HG03159 (cell line): ENCODE measurements around the gene MYO18A.

Experiments
- ATAC-seq: cut with Tn5 transposase; IDR thresholded peaks from one replicate; pipeline ENCODE4 v1.9.1; 2021; ENCODE audit warnings: mild to moderate bottlenecking, moderate library complexity; ENCODE audit not compliant: unreplicated experiment

The MYO18A gene

DNA sequence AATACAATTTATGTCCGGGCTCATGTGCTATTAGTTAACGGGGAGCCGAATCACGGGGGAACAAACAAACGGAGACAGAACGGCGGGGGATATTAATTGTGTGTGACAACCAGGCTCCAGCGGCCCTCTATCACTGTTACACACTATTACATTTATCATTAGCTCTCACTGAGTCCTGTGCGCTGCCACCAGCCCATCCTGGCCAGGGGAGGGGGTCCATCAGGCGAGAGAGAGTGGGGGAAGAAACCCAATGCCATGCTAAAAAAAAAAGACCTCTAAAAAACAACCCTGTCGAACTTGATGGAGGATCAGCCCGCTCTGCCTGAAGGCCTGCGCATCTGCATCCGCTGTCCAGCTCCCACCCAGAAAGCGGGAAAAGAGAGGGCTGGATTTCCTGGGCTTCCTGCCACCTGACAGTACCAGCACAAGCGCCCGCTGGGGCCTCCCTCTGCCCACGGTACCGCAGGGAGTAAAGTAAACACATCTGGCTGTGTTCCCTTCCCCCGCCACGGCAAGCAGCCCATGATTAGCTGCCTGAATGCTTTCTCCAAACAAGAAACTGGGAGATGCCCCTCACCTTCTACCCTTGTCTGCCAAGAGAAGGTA is 95.6 kb downstream of the MYO18A start:
- ATAC-seq, result no peak

DNA sequence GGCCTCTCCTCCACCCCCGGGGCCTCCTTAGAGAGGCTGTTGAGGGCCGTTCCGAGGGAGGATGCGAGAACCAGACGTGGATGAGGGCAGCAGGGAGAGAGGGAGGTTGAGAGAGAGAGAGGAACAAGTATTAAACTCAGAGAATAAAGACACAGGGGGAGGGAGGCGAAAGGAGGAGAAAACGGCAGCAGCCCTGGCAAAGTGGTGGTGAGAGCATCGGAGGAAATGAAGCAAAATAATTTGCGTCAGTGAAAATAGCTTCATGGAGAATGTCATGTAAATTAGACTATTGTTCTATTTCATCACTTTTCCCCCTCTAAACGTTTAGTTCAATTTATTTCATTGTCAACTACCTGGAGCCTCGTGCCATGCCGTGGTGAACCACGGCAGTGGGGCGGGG is 99.2 kb downstream of the MYO18A start:
- no peak for ATAC-seq

DNA sequence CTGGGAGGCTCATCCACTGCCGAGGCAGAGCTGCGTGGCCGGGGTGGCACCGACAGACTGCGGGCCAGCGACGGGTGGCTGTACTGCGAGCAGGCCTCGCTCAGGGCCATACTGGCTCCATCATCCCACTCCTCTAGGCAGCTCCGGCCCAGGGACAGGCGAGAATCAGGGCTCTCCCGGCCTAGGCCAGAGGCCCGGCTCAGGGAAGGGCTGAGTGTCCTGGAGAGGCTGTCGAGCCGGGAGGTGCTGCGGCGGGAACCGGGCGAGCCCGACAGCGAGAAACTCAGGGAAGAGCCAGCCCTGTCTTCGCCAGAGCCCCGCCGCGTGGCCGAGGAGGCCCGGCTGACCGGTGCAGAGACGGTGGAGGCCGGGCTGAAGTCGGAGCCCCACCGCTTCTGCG is 99.9 kb downstream of the MYO18A start:
- ATAC-seq, result no peak

DNA sequence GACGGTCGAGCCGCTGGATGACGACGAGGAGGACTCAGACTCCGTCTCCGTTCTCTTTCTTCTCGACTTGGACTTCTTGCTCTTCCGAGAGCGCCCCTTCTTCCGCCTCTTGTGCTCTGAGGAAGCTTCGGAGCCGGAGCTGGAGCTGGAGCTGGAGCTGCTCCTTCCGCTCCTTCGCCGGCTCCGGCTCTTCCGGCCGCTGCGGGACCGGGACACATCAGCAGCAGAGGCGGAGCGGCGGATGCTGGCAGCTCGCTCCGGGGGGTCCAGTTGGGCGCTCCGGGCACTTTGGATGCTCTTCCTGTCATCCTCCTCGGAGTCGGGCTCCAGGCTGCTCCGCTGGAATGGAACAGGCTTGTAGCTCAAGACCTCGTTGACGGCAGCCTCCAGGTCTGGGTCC is 100.3 kb downstream of the MYO18A start:
- ATAC-seq, result no peak

DNA sequence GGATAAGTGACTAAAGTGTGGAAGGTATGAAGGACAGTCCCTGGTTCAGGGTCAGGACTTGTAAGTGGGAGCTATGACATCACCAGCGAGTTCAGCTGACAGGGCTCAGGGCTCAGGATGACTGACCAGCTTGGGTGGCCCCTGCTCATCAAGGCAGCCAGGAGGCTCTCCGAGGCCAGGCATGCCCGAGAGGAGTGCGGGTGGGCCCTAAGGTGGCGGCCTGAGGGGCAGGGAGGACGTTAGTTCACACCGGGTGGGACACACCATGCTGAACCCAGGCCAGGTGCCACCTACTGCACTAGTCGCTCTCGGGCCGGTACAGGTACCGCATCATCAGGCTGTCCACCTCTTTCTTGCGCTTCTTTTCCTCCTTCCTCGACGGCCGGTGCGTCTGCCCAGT is 100.8 kb downstream of the MYO18A start:
- ATAC-seq, result no peak

DNA sequence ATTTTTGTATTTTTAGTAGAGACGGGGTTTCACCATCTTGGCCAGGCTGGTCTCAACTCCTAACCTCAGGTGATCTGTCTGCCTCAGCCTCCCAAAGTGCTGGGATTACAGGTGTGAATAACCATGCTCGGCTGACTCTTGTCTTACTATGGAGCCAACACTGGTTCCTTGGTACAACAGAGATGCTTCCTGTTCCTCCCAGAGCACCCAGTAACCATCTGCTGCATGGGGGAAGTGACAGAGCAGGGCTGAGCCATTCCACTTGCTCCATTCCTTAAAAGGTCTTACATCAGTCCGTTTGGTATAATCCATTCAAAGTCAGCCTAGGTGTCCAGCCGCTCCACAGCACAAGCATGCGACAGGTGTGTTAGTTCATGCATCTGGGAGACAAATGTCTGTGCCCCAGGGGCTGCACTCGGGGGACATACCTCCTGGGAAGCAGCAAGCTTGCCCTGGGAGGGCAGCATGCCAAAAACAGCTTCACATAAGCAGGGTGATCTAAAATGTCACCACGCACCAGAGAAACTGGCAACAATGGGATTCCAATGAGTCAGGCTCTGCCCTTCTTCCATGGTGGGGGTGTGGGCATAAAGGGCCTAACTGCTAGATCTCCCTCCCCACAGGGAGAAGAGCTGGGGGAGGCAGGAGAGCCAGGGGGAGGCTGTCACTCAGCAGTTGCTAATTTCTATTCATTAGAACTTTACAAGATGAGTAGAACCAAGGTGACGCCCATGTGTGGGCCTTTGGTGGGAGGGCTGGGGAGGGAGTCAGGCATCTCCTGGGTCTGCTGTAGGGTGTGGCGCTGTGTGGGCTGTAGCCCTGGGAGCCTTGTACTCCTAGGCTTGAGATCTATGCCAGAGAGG is 101.8 kb downstream of the MYO18A start:
- ATAC-seq, result no peak

DNA sequence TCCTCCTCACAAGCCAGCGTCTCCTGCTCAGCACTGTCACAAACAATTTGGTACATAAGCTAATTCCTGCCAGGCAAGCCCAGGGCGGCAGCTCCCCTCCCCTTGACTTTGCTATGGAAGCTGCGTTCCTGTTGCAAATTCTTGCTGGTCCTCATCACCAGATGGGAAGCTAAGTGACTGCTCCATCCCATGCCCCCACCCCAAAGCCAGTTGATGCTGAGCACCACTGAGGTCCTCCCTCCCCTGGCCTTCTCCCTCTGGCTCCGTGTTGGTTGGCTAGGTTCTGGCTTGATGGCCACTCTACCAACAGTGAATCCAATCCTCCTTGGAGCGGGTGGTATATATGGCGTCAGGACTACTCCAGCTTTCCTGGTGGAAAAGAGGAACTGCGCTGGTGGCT is 102.9 kb downstream of the MYO18A start:
- ATAC-seq, result no peak

DNA sequence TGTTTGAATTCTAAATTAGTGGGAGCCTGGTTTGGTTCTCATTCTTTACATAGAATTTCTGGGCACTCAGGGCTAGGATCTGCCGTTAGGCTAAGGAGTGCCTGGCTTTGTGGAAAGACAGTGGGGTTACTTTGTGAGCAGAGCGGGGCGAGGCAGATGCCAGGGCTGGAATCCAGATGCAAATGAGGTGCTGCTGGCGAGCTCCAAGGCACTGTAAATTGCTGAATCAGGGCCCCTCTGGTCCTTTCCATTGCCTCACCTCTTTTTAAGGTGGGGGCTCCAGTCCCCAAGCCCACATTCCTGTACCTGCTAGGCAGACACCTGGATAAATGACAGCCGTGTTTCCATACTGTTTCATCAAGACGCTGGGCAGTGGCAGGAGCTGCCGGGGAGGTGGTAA is 103.5 kb downstream of the MYO18A start:
- ATAC-seq, result no peak

DNA sequence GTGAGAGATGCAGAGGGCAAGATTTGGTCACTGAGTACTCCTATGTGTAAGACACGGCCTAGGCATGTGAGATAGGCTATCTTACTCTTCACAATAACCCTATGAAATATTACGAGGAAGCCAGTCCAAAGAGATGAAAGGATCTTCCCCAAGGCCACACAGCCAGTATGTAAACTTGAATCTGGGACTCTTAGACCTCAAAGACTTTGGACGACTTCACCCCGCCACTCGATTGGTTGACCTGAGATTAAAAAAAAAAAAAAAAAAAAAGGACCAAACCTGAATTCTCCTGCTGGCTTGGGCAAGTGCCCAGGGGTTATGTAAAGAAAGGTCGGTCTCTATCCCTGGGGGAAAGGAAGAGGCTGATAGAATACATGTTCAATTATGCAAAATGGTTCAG is 104.1 kb downstream of the MYO18A start:
- ATAC-seq, result no peak

DNA sequence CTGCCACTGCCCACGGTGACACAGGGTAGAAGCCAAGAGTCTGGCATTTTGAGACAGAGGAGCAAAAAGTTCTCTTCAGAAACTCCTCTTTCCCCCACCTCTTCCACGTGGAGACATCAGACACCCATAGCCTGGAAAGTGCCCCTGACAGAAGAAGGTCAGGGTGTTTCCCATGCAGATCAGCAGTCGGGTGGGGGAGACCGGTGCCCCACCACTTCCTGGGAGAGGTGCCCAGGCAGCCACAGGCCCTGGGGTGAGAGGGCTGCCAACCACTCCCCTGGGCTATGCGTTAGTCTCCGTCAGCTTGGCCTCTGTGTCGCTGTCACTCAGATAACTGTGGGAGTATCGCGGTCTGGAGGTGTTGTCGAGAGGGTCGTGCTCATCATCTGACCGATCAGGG is 105.7 kb downstream of the MYO18A start:
- ATAC-seq, result no peak

DNA sequence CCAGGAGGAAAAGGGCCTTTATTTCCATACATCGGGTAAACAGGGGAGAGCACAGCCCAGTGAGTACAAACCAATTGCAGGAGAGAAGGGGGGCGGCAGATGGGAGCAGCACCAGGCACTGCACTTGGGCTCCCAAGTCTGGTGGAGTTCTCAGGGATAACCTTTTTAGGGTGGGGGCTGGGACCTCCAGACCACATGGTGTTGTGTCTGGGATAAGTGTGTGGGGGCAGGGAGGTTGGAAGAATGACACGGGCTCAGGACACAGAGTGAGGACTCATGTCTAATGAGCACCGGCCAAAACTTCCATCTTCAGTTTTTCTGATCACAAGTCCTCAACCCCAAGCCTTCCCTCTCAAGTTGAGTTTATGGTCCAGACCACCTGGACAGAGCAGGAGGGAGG is 106.7 kb downstream of the MYO18A start:
- no peak for ATAC-seq

DNA sequence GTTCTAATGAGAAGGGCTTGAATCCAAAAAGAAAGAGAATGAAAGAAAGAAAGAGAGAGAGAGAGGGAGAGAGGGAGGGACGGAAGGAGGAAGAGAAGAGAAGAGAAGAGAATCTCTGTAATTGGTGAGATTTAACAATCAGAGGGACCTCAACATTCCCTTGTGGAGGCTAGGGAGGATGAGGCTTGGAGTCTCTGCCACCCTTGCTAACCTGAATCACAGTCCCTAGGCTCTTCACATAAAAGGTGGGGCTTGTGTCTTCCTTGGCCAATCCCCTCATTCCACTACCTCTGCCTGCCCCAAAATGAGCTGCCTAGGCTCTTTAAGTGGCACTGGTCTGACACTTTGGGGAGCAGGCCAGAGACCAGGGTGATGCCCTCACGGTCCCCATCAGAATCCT is 107.2 kb downstream of the MYO18A start:
- ATAC-seq, result no peak

DNA sequence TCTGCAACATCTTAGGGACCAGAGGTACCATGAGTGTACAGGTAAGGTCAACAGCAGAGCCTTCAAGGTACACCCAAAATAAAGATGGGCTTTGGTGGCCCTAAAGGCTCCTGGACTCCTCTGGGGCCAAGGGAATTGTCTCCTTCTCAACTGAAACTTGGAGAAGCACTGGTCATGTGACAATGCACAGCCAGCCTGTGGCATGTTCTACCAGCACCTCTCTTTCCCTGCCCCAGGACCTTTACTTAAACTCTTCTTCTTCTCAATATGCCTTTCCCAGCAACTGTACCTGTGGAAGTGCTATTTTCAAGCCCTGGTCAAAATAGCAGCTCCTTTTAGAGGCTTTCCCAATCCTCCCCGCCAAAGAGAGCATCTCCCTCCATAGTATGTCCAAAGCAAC is 108.9 kb downstream of the MYO18A start:
- ATAC-seq, result no peak

DNA sequence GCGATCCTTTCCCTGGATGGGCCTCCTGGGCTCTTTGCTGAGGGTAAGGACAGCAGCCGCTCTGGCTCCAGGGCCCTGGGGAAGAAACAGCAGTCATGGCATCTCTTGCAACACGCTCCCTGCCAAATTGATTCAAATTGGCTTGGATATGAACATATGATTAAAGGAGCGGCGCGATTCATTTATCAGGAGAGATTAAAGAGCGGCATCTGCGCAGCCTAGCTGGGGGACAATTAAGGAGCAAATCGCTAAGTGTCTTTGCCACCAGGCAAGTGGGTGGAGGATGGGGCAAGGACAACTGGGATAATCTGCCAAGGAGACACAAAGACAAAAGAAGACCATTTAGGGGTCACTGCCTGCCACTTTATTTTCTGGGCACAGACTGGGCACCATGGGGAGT is 109.4 kb downstream of the MYO18A start:
- no peak for ATAC-seq

DNA sequence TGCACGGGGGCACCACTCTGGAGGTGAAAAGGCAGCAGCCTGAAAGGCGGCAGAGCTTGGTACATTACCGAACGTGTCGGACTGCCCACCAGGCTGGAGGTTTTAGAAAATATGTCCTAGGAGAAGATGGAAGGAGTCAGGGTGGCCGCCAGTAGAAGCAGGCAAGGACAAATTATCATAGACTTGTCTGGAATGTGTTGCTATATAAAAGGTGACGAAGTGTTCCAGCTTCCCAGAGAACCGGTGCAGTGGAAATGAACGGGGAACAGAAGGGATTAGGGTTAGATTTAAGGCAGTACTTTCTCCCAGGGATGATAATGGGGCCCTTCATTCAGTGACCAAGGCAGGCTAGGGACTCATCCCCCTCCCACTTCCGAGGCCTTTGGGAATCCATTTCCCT is 109.9 kb downstream of the MYO18A start:
- ATAC-seq, result no peak

DNA sequence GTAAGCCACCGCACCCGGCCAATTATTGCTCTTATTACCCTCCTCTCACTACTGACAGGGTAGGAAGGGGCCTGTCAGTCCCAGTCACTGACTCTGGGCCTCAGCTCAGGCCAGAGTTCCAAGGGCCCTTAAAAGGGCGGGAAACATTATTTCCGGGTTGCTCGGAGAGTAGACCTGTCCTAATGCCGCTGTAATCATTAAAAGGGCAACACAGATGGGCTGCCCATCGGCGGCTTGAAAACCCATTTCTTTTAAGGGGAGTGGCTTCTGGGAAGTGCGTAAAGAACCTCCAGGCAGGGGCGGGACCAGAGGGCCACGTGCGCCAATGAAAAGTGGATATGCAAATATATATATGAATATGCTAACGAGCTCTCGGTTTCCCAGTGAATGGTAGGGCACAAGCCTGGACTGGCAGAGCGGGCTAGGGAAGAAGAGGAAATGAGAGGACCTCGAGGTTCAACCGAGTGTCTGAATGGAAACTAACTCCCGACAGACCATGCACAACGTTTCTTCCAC is 110.6 kb downstream of the MYO18A start:
- no peak for ATAC-seq

DNA sequence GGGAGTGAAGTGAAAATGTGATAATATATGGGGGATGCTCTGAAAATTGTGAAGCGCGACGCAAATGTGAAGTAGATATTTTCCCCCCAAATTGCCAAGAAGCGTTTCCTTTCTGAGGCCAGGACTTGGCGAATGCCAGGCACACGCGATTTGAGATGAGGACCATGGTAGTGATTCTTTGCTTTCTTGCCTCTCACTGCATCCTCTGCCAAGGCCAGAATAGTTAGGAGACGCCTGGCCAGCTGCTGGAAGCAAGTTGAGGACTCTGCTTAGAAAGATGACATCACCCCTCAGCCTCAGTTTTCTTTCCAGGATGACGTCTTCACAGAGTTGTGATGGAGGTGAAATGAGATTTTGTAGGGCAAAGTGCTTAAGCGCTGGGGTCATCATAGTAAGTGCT is 111.4 kb downstream of the MYO18A start:
- ATAC-seq, result no peak

DNA sequence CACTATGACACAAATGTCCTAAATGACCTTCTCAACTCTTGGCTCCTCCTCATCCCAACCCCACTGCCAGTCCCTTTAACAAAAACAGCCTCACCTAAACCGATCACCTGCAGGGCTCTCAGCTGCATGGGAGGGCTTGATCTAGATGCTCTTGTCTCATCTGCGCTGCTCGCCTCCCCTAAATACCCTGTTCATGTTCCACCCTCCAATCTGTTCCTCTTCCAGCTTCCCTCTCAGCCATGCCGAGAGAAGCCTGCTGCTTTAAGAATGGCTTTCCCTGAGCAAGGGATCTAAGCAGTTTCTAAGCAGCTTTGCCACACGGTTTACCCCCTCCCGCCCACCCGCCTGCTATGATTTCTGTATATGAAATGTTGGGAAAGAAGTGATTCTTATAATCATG is 113.6 kb downstream of the MYO18A start:
- ATAC-seq, result no peak

DNA sequence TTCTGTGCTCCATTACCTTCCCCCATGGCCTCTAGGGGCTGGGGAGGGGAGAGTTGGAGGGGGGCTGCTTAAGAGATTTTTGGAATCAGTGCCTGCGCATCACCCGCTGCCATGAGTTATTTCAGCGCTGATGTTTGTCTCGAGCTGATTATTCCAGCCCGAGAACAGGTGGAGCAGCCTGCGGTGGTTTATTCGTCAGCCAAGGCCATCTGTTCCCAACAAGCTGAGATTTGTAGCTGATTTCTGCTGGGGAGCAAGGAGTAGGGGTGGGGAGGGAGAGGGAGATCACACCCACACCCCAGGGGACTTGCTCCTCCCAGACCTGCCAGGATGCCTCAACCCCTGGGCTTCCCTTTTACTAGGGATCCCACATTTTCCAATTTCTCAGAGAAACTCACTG is 114.2 kb downstream of the MYO18A start:
- no peak for ATAC-seq

DNA sequence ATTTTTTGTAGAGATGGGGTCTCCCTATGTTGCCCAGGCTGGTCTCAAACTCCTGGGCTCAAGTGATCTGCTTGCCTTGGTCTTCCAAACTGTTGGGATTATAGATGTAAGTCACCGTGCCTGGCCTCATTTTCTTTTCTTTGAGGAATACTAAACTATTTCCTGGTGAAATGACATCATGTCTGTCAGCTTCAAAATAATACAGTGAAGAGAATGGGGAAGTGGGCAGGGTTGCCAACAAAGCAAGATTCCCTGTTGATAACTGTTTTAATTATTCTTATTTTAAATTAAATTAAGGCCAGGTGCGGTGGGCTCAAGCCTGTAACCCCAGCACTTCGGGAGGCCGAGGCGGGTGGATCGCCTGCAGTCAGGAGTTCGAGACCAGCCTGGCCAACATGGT is 116.2 kb downstream of the MYO18A start:
- no peak for ATAC-seq

DNA sequence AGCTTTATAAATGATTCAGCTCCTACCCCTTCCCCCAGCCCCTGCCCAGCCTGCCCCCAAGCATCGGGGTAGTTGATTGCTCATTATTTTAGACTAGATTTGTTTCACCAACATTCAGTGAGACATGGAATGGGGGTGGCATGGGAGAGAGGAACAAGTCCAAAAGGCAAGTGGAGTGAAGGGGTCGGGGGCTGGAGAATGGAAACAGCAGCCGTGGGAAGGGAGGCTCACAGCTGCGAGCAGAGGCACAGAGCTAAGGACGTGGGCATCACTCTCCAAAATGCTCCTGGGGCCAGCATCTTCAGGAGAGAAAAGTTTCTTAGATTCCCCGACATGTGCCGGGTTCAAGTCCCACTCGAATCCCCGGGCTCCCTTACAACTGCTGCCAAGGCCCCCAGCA is 118.0 kb downstream of the MYO18A start:
- no peak for ATAC-seq

DNA sequence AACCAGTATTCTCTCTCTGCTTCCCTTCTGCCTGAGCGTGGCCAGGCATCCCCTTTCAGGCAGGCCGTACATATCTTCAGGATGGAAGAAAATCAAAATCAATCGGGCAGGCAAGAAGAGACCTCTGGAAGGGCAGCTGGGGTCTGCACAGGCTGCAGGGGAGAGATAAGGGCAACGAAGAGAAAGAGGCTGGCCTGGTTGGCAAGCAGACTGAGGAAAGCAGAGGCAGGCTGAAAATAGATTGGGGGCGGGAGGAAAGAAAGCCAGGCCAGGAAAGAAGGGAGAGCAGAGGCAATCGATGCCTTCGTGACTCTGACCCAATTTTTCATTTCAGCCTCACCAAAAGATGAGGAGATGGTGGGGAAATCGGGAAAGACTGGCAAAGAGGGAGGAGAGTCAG is 119.2 kb downstream of the MYO18A start:
- no peak for ATAC-seq

DNA sequence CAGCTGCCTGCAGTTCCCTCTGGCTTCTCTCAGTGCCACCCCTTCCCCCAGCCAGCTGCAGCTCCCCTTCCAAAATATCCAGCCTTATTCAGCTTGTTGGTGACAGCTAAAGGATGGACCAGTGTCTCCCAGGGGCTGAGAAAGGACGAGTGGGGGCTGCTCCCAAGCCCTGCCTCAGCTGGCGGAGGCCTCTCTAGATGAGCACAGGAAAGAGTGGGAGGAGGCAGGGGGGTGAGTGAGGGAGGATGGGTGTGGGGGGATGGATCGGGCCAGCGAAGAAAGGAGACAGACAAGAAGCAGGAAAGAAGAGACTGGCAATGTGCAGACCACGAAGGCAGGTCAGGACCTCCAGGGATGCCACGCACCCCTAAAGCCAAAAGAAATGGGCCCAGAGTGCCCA is 119.7 kb downstream of the MYO18A start:
- no peak for ATAC-seq
